ENCODE data around the gene GTPBP2.

The GTPBP2 gene

DNA sequence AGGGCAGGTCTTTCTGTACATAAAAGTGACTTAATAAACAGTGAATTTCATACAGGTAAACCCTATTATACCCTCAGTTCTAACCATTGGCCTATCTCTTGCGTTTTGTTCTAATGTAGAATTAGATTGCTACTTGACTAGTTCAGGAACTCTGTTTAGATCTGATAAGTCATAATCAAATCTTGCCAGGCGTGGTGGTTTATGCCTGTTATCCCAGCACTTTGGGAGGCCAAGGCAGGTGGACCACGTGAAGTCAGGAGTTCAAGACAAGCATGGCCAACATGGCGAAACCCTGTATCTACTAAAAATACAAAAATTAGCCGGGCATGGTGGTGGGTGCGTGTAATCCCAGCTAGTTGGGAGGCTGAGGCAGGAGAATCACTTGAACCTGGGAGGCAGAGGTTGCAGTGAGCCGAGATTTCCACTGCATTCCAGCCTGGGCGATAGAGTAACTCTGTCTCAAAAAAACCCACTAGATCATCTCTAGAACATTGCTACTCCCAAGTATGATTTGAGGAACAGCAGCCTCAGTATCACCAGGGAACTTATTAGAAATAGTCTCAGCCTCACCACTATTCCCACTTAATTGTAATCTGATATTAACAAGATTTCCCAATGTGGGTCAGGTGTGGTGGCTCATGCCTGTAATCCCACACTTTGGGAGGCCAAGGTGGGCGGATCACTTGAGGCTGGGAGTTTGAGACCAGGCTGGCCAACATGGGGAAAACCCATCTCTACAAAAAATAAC lies 12.2 kb downstream of the GTPBP2 start:
- no peak overlapping the region for H3K27ac ChIP-seq
- no peak for TF ChIP-seq ZFX (IDR thresholded peaks at IDR 0.05)
- TF ChIP-seq, protein P1, sequence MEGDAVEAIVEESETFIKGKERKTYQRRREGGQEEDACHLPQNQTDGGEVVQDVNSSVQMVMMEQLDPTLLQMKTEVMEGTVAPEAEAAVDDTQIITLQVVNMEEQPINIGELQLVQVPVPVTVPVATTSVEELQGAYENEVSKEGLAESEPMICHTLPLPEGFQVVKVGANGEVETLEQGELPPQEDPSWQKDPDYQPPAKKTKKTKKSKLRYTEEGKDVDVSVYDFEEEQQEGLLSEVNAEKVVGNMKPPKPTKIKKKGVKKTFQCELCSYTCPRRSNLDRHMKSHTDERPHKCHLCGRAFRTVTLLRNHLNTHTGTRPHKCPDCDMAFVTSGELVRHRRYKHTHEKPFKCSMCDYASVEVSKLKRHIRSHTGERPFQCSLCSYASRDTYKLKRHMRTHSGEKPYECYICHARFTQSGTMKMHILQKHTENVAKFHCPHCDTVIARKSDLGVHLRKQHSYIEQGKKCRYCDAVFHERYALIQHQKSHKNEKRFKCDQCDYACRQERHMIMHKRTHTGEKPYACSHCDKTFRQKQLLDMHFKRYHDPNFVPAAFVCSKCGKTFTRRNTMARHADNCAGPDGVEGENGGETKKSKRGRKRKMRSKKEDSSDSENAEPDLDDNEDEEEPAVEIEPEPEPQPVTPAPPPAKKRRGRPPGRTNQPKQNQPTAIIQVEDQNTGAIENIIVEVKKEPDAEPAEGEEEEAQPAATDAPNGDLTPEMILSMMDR (conservative IDR thresholded peaks at IDR 0.05) = no peak

DNA sequence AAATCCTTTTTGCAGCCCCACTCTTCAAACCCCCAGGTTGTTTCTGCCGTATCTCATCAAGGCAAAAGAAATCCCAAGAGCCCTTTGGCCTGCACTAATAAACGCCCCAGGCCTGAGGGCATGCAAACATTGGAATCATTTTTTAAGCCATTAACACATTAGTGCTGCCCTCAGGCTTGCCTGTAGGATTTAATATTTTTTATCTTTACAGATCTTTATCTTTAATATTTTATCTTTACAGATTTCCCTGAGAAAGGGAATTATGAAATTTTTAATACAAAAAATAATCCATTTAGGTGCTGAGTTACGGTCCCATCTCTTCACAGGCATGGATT lies 14.7 kb downstream of the GTPBP2 start:
- H3K27ac ChIP-seq = no peak overlapping the region
- no peak for TF ChIP-seq ZFX (IDR thresholded peaks at IDR 0.05)
- TF ChIP-seq, protein P1 (conservative IDR thresholded peaks at IDR 0.05) = no peak

DNA sequence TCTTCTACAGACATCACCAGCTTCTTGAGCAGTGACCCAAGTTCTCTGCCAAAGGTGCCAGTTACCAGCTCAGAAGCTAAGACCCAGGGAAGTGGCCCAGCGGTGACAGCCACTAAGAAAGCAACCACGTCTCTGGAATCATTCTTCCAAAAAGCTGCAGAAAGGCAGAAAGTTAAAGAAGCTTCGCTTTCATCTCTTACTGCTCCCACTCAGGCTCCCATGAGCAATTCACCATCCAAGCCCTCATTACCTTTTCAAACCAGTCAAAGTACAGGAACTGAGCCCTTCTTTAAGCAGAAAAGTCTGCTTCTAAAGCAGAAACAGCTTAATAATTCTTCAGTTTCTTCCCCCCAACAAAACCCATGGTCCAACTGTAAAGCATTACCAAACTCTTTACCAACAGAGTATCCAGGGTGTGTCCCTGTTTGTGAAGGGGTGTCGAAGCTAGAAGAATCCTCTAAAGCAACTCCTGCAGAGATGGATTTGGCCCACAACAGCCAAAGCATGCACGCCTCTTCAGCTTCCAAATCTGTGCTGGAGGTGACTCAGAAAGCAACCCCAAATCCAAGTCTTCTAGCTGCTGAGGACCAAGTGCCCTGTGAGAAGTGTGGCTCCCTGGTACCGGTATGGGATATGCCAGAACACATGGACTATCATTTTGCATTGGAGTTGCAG lies 15.2 kb downstream of the GTPBP2 start:
- H3K27ac ChIP-seq = no peak overlapping the region
- TF ChIP-seq ZFX (IDR thresholded peaks at IDR 0.05) = no peak
- TF ChIP-seq, protein P1 (conservative IDR thresholded peaks at IDR 0.05) = no peak

DNA sequence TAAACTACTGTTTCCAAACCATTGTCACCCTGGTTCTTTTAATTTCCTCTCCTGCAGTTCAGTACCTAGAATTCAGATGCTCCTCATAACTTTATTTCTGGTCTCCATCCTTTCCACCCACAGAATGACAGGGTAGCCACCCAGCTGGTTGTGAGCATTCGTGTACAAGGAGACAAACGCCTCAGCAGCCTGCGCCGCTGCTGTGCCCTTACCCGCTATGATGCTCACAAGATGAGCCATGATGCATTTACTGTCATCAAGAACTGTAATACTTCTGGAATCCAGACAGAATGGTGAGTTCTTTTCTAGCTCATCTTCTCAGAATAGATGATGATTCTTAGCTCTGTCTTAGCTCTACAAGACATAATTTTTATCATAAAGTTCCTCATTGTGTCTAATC lies 18.6 kb downstream of the GTPBP2 start:
- TF ChIP-seq ZFX (IDR thresholded peaks at IDR 0.05) = no peak
- TF ChIP-seq, protein P1 (conservative IDR thresholded peaks at IDR 0.05) = no peak
- no peak overlapping the region for H3K27ac ChIP-seq

DNA sequence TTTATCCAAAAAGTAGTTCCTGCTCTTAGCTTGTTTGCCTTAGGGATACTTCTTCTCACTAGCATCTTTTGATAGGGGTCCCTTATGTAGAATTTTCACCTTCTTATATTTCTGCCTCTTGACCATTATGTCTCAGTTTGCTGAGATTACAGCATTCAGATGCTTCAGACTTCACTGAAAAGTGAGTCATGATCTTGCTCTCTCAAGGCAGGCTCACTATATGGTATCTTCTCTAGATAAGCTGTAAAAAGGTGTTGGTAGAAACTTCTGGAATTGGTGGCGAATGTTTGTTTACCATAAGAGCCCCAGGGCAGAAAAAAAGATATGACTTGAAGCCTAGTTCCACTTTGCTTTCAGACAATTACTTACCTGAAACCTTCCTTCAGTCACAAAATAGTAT lies 19.7 kb downstream of the GTPBP2 start:
- no peak overlapping the region for H3K27ac ChIP-seq
- TF ChIP-seq ZFX (IDR thresholded peaks at IDR 0.05) = no peak
- TF ChIP-seq, protein P1 (conservative IDR thresholded peaks at IDR 0.05) = no peak

DNA sequence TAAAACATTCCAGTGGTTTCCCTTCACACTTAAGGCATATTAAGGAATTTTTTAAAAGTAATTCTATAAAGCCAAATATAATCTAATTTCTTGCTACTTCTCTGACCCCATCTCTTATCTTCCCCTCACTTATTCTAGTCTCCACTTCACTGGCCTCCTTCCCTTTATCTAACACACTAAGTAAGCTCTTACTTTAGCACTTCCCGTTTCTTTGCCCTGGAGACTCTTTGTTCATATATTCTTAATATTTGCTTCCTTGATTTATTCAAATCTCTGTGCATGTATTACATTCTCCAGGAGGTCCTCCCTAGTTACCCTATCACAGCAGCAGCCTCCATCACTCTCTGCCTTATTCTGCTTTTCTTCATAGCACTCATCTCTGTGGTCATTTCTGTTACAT lies 20.3 kb downstream of the GTPBP2 start:
- H3K27ac ChIP-seq = no peak overlapping the region
- TF ChIP-seq, protein P1 (conservative IDR thresholded peaks at IDR 0.05) = no peak
- TF ChIP-seq ZFX (IDR thresholded peaks at IDR 0.05) = no peak

DNA sequence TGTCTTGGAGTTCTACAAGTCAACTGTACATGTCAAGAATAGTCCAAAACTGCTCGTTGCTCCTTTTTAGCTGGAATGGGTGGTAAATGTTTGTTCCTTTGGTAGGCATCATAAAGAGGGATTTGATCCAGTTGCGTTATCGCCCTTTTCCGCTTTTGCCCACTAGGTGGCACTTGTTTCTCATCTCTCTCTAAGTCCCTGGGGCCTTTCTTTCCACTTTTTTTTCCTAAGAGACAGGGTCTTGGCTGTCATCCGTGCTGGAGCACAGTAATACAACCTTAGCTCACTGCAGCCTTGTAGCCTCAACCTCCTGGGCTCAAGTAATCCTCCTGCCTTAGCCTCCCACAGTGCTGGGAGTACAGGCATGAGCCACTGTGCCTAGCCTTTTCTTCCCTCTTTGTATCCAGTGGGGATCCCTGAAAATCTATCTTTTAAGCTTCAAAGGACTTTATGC lies 20.7 kb downstream of the GTPBP2 start:
- no peak overlapping the region for H3K27ac ChIP-seq
- no peak for TF ChIP-seq ZFX (IDR thresholded peaks at IDR 0.05)
- TF ChIP-seq, protein P1 (conservative IDR thresholded peaks at IDR 0.05) = peak; percentile 95

Data from C4-2B (cell line).